Progenitor cell of endocrine pancreas (in vitro differentiated cells): ENCODE measurements around the gene LDLRAD4. TPM values are rescaled to one million over a fixed set of nuclear protein-coding genes. Genes with fewer than 3 reads are reported as not detected.

ENCODE experiments used
- DNase-seq: peaks from one replicate; pipeline ENCODE4 v3.0.0; 2021; ENCODE audit warnings: low spot score; ENCODE audit not compliant: unreplicated experiment
- H3K27ac Mint-ChIP-seq: 2 replicates; pipeline ENCODE4 v1.8.0; 2021; ENCODE audit warnings: mild to moderate bottlenecking, moderate library complexity, mixed read lengths
- H3K27me3 Mint-ChIP-seq: 2 replicates; pipeline ENCODE4 v1.8.0; 2021; ENCODE audit warnings: mixed read lengths
- H3K36me3 Mint-ChIP-seq: 2 replicates; pipeline ENCODE4 v1.8.0; 2022; ENCODE audit warnings: mixed read lengths; ENCODE audit not compliant: insufficient read depth
- H3K4me1 Mint-ChIP-seq: 2 replicates; pipeline ENCODE4 v1.8.0; 2021; ENCODE audit warnings: low read depth, mixed read lengths
- H3K4me3 Mint-ChIP-seq: 2 replicates; pipeline ENCODE4 v1.8.0; 2021; ENCODE audit warnings: low read depth, mild to moderate bottlenecking, moderate library complexity, mixed read lengths
- H3K9me3 Mint-ChIP-seq: 2 replicates; pipeline ENCODE4 v1.8.0; 2021; ENCODE audit warnings: low read depth, mixed read lengths
- total RNA-seq: library from RNA; stranded (reverse); gene quantifications from 2 replicates; pipeline ENCODE4 v1.2.1, GENCODE V29; 2021
- TF ChIP-seq, protein P1 (sequence below): fragments of 200-600 bp; sonication (generic); IDR thresholded peaks from one replicate; pipeline ENCODE4 v1.5.0; 2021; ENCODE audit warnings: antibody characterized with exemption, mild to moderate bottlenecking; ENCODE audit not compliant: unreplicated experiment

Gene LDLRAD4
- total RNA-seq, 1 donor from 2014 or later = 3.8 TPM

DNA sequence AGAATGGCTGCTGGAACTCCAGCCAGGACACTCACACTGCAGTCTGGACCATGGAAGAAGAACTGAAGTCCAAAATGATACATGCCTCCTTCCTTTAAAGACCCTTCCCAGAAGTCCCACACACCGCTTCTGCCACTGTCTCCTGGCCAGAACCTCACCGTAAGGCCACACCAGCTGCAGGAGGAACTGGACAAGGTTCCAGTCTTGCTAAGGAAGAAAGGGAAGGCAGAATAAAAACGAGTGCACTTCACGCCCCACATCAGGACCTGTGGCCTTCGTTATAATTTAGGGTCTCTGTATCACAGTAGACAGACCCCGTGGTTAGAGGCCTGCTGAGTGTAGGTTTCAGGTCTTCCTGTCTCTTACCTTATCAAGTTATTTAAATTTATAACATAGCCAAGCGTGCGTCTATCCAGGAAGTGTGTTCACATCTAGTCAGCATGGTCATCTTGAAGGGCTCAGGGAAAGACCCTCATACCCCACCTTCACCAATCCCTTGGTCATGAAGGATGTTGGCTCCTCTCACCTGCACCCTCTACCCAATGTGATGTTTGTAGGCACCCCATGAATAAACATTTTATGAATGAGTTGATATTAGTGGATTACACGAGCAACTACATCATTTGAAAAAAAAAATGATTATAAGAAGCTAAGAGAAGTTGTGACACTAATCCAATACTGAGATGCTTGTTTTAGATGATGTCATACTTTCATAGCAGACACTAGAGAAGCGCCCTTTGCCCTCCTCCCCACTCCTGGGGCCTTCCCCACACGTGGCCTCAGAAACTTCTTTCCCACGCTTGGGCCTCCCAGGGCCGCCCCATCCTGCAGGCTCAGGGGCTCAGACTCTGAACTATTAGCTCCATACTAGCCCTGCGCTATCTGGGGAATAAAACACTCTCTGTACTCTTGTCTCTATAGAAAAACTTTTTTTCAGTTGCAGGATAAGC, 350.2 kb downstream of the LDLRAD4 start:
- H3K36me3 Mint-ChIP-seq = no peaks in the 10 kb centered on the region

DNA sequence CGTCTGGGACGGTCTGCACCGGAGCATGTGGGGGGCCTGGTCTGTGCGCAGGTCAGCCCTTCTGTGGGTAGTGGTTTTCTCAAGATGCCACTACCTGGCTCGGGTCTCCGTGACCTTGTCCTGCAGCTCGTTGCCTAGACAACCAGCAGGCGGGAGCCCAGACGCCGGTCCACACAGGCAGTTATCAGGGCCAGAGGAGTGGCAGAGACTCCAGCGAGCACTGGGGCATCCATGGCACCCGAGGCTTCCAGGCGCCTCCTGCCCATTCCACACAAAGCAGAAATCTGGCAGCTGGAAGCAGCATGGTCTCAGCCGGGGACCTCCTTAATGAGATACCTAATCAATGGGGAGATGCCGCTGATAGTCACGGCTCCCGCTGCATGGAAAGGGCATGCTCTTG, 351.7 kb downstream of the LDLRAD4 start:
- Mint-ChIP-seq H3K4me1 (peaks cover 4% of the 10 kb centered on the region), H3K9me3 (no peaks in the 10 kb centered on the region), H3K27ac (no peak overlapping the region), H3K36me3 (no peaks in the 10 kb centered on the region), H3K4me3 (no peak overlapping the region), H3K27me3 (peaks cover 2% of the 10 kb centered on the region)
- no peak for DNase-seq
- TF ChIP-seq, protein P1, sequence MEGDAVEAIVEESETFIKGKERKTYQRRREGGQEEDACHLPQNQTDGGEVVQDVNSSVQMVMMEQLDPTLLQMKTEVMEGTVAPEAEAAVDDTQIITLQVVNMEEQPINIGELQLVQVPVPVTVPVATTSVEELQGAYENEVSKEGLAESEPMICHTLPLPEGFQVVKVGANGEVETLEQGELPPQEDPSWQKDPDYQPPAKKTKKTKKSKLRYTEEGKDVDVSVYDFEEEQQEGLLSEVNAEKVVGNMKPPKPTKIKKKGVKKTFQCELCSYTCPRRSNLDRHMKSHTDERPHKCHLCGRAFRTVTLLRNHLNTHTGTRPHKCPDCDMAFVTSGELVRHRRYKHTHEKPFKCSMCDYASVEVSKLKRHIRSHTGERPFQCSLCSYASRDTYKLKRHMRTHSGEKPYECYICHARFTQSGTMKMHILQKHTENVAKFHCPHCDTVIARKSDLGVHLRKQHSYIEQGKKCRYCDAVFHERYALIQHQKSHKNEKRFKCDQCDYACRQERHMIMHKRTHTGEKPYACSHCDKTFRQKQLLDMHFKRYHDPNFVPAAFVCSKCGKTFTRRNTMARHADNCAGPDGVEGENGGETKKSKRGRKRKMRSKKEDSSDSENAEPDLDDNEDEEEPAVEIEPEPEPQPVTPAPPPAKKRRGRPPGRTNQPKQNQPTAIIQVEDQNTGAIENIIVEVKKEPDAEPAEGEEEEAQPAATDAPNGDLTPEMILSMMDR = no peak

More for the DNA sequence above, 350.2 kb downstream of the LDLRAD4 start:
- H3K27me3 Mint-ChIP-seq = peaks cover 2% of the 10 kb centered on the region
- no peak for DNase-seq
- H3K27ac Mint-ChIP-seq = no peak overlapping the region
- H3K4me3 Mint-ChIP-seq = no peak overlapping the region
- TF ChIP-seq, protein P1 = no peak
- H3K4me1 Mint-ChIP-seq = peaks cover 4% of the 10 kb centered on the region
- H3K9me3 Mint-ChIP-seq = no peaks in the 10 kb centered on the region

DNA sequence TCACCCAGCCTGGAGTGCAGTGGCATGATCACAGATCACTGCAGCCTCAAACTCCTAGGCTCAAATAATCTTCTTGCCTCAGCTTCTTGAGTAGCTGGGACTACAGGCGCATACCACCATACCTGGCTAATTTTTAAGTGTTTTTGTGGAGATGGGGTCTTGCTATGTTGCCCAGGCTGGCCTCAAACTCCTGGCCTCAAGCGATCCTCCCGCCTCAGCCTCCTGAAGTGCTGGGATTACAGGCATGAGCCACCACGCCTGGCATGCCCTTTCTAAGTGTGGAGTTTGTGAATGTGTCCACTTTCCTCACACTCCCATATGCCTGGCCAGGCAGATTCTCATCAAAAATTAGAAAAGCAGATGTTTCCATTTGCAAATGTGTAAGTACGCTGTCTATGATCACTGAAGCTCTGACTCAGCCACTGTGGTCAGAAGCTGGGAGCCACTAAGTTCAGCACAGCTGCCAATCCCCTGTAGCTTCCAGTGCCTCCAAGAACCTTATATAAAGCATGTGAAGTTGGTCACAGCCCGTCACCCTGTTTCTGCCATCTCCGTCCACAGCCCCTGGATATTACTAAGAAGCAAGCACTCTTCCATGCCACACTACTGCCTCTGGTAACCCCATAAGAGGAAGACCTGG, 352.4 kb downstream of the LDLRAD4 start:
- no peak for DNase-seq
- Mint-ChIP-seq H3K36me3 (no peaks in the 10 kb centered on the region), H3K27me3 (peaks cover 2% of the 10 kb centered on the region), H3K4me1 (peaks cover 4% of the 10 kb centered on the region), H3K9me3 (no peaks in the 10 kb centered on the region), H3K4me3 (no peak overlapping the region), H3K27ac (no peak overlapping the region)
- TF ChIP-seq, protein P1 = no peak

DNA sequence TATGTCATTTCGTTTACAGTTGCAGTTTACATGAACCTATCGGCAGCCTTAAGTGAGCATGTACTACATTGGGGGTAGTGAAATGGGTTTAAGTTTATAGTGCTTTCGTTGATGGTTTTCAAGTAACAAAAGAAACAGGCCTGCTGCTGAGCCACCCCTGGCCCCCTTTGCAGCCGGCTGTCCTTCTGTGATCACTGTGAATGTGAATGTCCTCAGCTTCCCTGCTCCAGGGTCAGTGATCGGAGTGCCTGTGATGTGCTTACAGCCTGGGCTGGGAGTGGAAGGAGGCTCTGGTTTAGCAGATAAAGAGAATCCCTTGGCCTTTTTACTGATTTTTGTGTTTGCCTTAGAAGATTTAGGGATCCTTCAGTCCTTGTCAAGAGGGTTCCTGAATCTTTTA, 353.6 kb downstream of the LDLRAD4 start:
- H3K27me3 Mint-ChIP-seq = peaks cover 2% of the 10 kb centered on the region
- no peaks in the 10 kb centered on the region for H3K36me3 Mint-ChIP-seq
- no peak for DNase-seq
- H3K9me3 Mint-ChIP-seq = no peaks in the 10 kb centered on the region
- no peak overlapping the region for H3K27ac Mint-ChIP-seq
- peaks cover 4% of the 10 kb centered on the region for H3K4me1 Mint-ChIP-seq
- H3K4me3 Mint-ChIP-seq = no peak overlapping the region
- TF ChIP-seq, protein P1 = no peak

DNA sequence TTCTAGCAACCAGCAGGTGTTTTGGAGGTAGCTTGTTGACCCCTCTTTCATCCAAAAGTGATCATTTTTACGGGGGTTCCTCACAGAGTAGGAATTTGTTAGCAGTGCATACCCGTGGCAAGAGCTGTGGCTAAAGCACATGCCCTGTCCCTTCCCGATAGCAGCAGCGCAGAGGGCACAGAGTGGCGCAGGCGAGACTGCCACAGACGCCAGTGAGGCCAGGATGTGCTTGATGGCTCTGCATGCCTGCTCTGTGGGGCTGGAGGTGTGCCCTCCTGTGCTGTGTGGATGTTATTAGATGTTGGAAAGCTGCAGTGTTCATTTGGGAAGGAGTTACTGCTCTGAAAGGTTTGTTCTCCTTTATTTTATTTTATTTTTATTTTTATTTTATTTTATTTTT, 354.2 kb downstream of the LDLRAD4 start:
- Mint-ChIP-seq H3K9me3 (no peaks in the 10 kb centered on the region), H3K4me1 (peaks cover 4% of the 10 kb centered on the region), H3K27ac (peak overlapping the region; percentile 56), H3K36me3 (no peaks in the 10 kb centered on the region), H3K27me3 (peaks cover 2% of the 10 kb centered on the region), H3K4me3 (no peak overlapping the region)
- DNase-seq = no peak
- TF ChIP-seq, protein P1 = no peak
